ENCODE data around the gene PLIN3.
"Not testable (repeated sequence)": the region's sequence is repeated elsewhere in the genome, so short reads cannot be mapped to it uniquely, and the experiment has no call there.

Gene PLIN3

DNA sequence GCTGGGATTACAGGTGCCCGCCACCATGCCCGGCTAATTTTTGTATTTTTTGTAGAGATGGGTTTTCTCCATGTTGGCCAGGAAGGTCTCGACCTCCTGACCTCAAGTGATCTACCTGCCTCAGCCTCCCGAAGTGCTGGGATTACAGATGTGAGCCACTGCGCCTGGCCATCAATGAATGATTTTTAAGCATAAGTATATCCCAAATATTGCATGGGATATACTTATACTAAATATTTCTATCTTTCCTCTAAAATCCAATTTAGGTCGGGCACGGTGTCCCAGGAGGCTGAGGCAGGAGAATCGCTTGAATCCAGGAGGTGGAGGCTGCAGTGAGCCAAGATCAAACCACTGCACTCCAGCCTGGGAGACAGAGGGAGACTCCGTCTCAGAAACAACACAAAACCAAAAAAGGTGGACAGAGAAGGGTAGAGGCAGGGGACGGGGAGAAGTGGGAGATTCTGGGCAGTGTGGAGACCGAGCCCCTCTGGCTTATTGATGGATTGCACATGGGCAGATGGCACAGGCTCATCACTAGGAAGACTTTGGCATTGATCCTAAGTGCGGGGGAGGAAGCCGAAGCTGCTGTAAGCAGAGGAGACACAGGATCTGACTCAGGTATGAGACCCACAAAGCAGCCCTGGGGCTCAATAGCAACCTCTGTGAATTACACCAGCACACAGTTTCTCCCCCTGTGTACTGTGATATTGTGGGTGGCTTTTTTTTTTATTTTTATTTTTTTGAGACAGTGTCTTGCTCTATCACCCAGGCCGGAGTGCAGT is 21.8 kb upstream of the PLIN3 start:
- no peak for DNase-seq (ENCODE audit: low spot score)
- TF ChIP-seq, protein P1, sequence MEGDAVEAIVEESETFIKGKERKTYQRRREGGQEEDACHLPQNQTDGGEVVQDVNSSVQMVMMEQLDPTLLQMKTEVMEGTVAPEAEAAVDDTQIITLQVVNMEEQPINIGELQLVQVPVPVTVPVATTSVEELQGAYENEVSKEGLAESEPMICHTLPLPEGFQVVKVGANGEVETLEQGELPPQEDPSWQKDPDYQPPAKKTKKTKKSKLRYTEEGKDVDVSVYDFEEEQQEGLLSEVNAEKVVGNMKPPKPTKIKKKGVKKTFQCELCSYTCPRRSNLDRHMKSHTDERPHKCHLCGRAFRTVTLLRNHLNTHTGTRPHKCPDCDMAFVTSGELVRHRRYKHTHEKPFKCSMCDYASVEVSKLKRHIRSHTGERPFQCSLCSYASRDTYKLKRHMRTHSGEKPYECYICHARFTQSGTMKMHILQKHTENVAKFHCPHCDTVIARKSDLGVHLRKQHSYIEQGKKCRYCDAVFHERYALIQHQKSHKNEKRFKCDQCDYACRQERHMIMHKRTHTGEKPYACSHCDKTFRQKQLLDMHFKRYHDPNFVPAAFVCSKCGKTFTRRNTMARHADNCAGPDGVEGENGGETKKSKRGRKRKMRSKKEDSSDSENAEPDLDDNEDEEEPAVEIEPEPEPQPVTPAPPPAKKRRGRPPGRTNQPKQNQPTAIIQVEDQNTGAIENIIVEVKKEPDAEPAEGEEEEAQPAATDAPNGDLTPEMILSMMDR (IDR thresholded peaks at IDR 0.05; ENCODE audit: extremely low read depth, insufficient read depth, missing control alignments) = no peak
- in situ Hi-C loops (cut with MboI; ENCODE audit: low pct_unique_long_range_greater_than_20kb, low sequenced_read_pairs, unreplicated experiment) = no loop called here

DNA sequence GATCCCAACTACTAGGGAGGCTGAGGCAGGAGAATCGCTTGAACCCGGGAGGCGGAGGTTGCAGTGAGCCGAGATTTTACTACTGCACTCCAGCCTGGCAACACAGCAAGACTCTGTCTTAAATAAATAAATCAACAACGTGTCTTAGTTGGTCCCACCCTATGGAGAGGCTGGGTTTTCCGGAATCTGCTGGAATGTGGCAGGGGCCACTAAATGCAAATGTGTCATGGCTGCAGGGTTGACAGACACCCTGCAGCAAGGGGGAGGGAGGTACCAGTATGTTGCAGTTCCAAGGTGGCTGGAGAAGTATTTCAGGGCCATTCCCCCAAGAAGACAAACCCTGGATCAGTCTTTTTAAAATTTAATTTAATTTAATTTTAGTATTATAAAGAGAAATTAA is 20.3 kb upstream of the PLIN3 start:
- in situ Hi-C loops (cut with MboI; ENCODE audit: low pct_unique_long_range_greater_than_20kb, low sequenced_read_pairs, unreplicated experiment); DNase-seq (ENCODE audit: low spot score): not testable (repeated sequence)

DNA sequence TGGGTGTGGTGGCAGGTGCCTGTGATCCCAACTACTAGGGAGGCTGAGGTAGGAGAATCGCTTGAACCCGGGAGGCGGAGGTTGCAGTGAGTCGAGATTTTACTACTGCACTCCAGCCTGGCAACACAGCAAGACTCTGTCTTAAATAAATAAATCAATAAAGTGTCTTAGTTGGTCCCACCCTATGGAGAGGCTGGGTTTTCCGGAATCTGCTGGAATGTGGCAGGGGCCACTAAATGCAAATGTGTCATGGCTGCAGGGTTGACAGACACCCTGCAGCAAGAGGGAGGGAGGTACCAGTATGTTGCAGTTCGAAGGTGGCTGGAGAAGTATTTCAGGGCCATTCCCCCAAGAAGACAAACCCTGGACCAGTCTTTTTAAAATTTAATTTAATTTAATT is 17.5 kb upstream of the PLIN3 start:
- in situ Hi-C loops (cut with MboI; ENCODE audit: low pct_unique_long_range_greater_than_20kb, low sequenced_read_pairs, unreplicated experiment); DNase-seq (ENCODE audit: low spot score): not testable (repeated sequence)

DNA sequence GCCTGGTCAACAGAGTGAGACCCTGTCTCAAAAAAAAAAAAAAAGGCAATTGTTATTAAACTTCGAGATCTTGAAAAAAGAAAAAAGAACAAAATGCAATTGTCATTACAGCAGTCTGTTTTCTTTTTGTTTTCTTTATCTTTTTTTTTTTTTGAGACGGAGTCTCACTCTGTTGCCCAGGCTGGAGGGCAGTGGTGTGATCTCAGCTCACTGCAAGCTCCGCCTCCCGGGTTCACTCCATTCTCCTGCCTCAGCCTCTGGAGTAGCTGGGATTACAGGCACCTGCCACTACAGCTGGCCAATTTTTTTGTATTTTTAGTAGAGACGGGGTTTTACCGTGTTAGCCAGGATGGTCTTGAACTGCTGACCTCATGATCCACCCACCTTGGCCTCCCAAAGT is 15.4 kb upstream of the PLIN3 start:
- in situ Hi-C loops (cut with MboI; ENCODE audit: low pct_unique_long_range_greater_than_20kb, low sequenced_read_pairs, unreplicated experiment); DNase-seq (ENCODE audit: low spot score): not testable (repeated sequence)

DNA sequence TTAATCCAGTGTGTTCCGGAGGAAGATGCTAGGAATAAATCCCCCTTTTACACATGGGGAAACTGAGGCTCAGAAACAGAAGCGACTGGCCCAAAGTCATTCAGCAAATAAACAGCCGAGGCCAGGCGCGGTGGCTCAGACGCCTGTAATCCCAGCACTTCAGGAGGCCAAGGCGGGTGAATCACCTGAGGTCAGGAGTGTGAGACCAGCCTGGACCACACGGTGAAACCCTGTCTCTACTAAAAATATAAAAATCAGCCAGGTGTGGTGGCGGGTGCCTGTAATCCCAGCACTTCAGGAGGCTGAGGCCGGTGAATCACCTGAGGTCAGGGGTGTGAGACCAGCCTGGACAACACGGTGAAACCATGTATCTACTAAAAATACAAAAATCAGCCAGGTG is 11.6 kb upstream of the PLIN3 start:
- no peak for DNase-seq (ENCODE audit: low spot score)
- in situ Hi-C loops (cut with MboI; ENCODE audit: low pct_unique_long_range_greater_than_20kb, low sequenced_read_pairs, unreplicated experiment) = no loop called here
- TF ChIP-seq, protein P1 (IDR thresholded peaks at IDR 0.05; ENCODE audit: extremely low read depth, insufficient read depth, missing control alignments) = no peak

DNA sequence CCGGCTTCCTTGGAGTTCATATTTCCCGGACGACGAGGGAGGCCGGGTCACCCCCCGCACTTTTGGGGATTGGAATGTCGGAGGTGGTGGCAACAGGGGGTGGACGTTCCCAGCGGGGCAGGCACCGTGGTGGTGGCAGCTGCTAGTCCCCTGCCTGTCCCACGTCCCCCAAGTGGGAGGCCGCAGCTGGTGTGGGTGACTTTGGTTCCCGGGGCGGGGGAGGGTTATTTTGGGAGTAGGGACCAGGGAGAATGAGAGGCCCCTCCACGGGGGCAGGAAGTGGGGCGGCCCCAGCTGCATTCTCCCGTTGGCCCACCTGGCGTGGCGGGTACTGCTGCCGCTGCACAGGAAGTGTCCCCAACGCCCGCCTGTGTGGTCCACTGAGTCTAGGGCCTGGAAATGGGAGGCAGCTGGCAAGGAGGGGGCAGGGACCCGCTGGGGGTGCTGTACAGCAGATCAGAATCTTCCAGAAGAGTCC is 11.1 kb upstream of the PLIN3 start:
- TF ChIP-seq, protein P1 (IDR thresholded peaks at IDR 0.05; ENCODE audit: extremely low read depth, insufficient read depth, missing control alignments) = no peak
- peak; percentile 41 for DNase-seq (ENCODE audit: low spot score)
- in situ Hi-C loops (cut with MboI; ENCODE audit: low pct_unique_long_range_greater_than_20kb, low sequenced_read_pairs, unreplicated experiment) = no loop called here

DNA sequence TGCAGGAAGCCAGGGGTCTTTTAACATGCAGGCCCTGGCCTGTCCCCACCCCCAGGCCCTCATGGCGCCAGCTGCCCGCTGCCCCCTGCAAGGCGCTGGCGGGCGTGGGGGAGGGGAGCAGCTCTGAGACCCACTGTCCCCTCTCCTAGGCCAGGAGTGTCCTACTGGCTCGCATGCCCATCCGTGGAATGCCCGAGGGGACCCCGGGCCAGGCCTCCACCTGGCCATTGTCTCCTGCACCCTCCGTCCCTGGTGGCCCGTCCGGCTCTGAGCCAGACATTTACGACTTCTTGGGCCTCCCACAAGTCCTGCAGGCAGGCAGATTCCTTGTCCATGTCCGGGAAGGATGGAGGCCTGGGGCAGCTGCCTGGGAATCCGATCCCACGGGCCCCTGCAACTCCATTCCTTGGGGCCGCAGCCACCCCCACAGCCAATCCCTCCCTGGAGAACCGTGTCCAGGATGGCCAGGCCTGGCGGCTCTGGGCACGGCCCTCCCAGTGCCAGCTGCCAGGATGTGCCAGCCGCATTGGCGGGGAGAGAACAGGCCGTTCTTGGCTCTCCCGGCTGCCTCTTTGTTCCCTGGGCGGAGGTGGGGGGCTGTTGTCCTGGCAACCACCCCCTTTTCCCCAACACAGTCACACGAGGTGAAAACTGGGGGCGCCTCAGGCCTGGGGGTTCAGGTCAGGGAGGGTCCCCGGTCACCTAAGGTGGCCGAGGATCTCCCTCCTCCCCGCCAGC is 10.5 kb upstream of the PLIN3 start:
- in situ Hi-C loops (cut with MboI; ENCODE audit: low pct_unique_long_range_greater_than_20kb, low sequenced_read_pairs, unreplicated experiment) = no loop called here
- DNase-seq (ENCODE audit: low spot score) = peak; percentile 37

DNA sequence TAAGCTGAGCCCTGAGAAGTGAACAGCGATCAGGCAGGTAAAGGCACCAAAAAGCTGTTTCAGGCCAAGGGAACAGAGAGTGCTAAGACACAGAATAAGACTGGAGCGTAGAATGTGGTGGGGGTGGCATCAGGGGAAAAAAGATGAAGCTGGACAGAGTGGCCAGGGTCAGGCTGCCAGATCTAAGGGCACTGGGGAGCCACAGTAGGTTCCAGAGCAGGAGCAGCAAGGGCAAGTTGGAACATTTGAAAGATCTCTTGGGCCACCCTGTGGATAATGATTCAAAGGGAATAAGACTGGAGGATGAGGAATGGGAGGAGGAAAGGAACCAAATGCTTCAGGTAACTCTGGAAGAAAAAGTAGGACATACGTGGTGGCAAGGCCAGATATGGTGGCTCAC is 6.5 kb upstream of the PLIN3 start:
- DNase-seq (ENCODE audit: low spot score) = no peak
- TF ChIP-seq, protein P1 (IDR thresholded peaks at IDR 0.05; ENCODE audit: extremely low read depth, insufficient read depth, missing control alignments) = no peak
- in situ Hi-C loops (cut with MboI; ENCODE audit: low pct_unique_long_range_greater_than_20kb, low sequenced_read_pairs, unreplicated experiment) = no loop called here

More for the DNA sequence above, 10.5 kb upstream of the PLIN3 start:
- TF ChIP-seq, protein P1 (IDR thresholded peaks at IDR 0.05; ENCODE audit: extremely low read depth, insufficient read depth, missing control alignments) = no peak
